Neural crest cell (in vitro differentiated cells): ENCODE data around the gene DNAJB6. TPM values are rescaled to one million over a fixed set of nuclear protein-coding genes. Genes with fewer than 3 reads are reported as not detected.
A peak's percentile ranks its signal among the peaks of the same experiment; 100 is the strongest.

Experiments
- DNase-seq: peaks from one replicate; pipeline ENCODE4 v3.0.0; 2021; ENCODE audit warnings: low read depth, mixed read lengths, low spot score
- H3K27ac Mint-ChIP-seq: one replicate; pipeline ENCODE4 v1.8.0; 2021; ENCODE audit warnings: mild to moderate bottlenecking, mixed read lengths; ENCODE audit not compliant: unreplicated experiment
- H3K27me3 Mint-ChIP-seq: 2 replicates; pipeline ENCODE4 v1.8.0; 2021; ENCODE audit warnings: low read depth, mild to moderate bottlenecking, mixed read lengths
- H3K36me3 Mint-ChIP-seq: 2 replicates; pipeline ENCODE4 v1.8.0; 2021; ENCODE audit warnings: low read depth, mild to moderate bottlenecking, mixed read lengths
- H3K4me1 Mint-ChIP-seq: 2 replicates; pipeline ENCODE4 v1.8.0; 2021; ENCODE audit warnings: mixed read lengths
- H3K4me3 Mint-ChIP-seq: one replicate; pipeline ENCODE4 v1.8.0; 2021; ENCODE audit warnings: mild to moderate bottlenecking, mixed read lengths
- H3K9me3 Mint-ChIP-seq: 2 replicates; pipeline ENCODE4 v1.8.0; 2021; ENCODE audit warnings: mixed read lengths
- CTCF ChIP-seq: fragments of 200-600 bp; sonication (generic); conservative IDR thresholded peaks from 2 replicates; pipeline ENCODE4 v1.5.0; 2021; ENCODE audit warnings: antibody characterized with exemption, mild to moderate bottlenecking
- total RNA-seq: library from RNA; stranded (reverse); gene quantifications from 2 replicates; pipeline ENCODE4 v1.2.1, GENCODE V29; 2021

DNAJB6 gene
- total RNA-seq, 1 donor from 2014 or later = 102 TPM

- no peaks in the 10 kb centered on the region for H3K27me3 Mint-ChIP-seq
- peak; percentile 29 for DNase-seq
- H3K36me3 Mint-ChIP-seq = peaks cover 11% of the 10 kb centered on the region
Observed at GRCh38 chr7:157397731-157398691, 61.2 kb downstream of the DNAJB6 start.

GRCh38 chr7:157399086-157399687 lies 62.4 kb downstream of the DNAJB6 start:
- no peak for DNase-seq
- TF ChIP-seq CTCF = no peak
- H3K36me3 Mint-ChIP-seq = peaks cover 11% of the 10 kb centered on the region
- H3K27me3 Mint-ChIP-seq = no peaks in the 10 kb centered on the region
- peak overlapping the region; percentile 50 for H3K27ac Mint-ChIP-seq
- no peaks in the 10 kb centered on the region for H3K9me3 Mint-ChIP-seq
- H3K4me3 Mint-ChIP-seq = no peak overlapping the region
- peaks cover 11% of the 10 kb centered on the region for H3K4me1 Mint-ChIP-seq

More at GRCh38 chr7:157397731-157398691, 61.2 kb downstream of the DNAJB6 start:
- H3K4me3 Mint-ChIP-seq = no peak overlapping the region
- H3K4me1 Mint-ChIP-seq = peaks cover 11% of the 10 kb centered on the region
- TF ChIP-seq CTCF = peak; percentile 63
- H3K9me3 Mint-ChIP-seq = no peaks in the 10 kb centered on the region
- H3K27ac Mint-ChIP-seq = peak overlapping the region; percentile 84

- TF ChIP-seq CTCF = no peak
- no peak overlapping the region for H3K27ac Mint-ChIP-seq
- peaks cover 11% of the 10 kb centered on the region for H3K36me3 Mint-ChIP-seq
- no peaks in the 10 kb centered on the region for H3K27me3 Mint-ChIP-seq
- H3K9me3 Mint-ChIP-seq = no peaks in the 10 kb centered on the region
- H3K4me1 Mint-ChIP-seq = peaks cover 11% of the 10 kb centered on the region
- no peak overlapping the region for H3K4me3 Mint-ChIP-seq
- DNase-seq = no peak
Observed at GRCh38 chr7:157400171-157400860, 63.5 kb downstream of the DNAJB6 start.

GRCh38 chr7:157401567-157402387 lies 65.0 kb downstream of the DNAJB6 start:
- no peaks in the 10 kb centered on the region for H3K9me3 Mint-ChIP-seq
- H3K27ac Mint-ChIP-seq = no peak overlapping the region
- peaks cover 11% of the 10 kb centered on the region for H3K36me3 Mint-ChIP-seq

More at GRCh38 chr7:157401567-157402387, 65.0 kb downstream of the DNAJB6 start:
- TF ChIP-seq CTCF = no peak
- peaks cover 11% of the 10 kb centered on the region for H3K4me1 Mint-ChIP-seq
- no peaks in the 10 kb centered on the region for H3K27me3 Mint-ChIP-seq
- no peak overlapping the region for H3K4me3 Mint-ChIP-seq
- DNase-seq = no peak
